Chondrocyte (in vitro differentiated cells): ENCODE data around the gene TGFBR1. TPM values are rescaled to one million over a fixed set of nuclear protein-coding genes. Genes with fewer than 3 reads are reported as not detected.
A peak's percentile ranks its signal among the peaks of the same experiment; 100 is the strongest.

Experiments used
- DNase-seq: peaks from one replicate; pipeline ENCODE4 v3.0.0; 2021; ENCODE audit warnings: mixed read lengths, low spot score
- H3K27ac Mint-ChIP-seq: one replicate; pipeline ENCODE4 v1.8.0; 2021; ENCODE audit warnings: mild to moderate bottlenecking, moderate library complexity, mixed read lengths; ENCODE audit not compliant: unreplicated experiment
- H3K27me3 Mint-ChIP-seq: 2 replicates; pipeline ENCODE4 v1.8.0; 2021; ENCODE audit warnings: low read depth, mixed read lengths
- H3K36me3 Mint-ChIP-seq: 2 replicates; pipeline ENCODE4 v1.8.0; 2021; ENCODE audit warnings: low read depth, mixed read lengths
- H3K4me1 Mint-ChIP-seq: 2 replicates; pipeline ENCODE4 v1.8.0; 2021; ENCODE audit warnings: low read depth, mild to moderate bottlenecking, mixed read lengths
- H3K4me3 Mint-ChIP-seq: one replicate; pipeline ENCODE4 v1.8.0; 2021; ENCODE audit warnings: mild to moderate bottlenecking, moderate library complexity, mixed read lengths; ENCODE audit not compliant: unreplicated experiment
- H3K9me3 Mint-ChIP-seq: 2 replicates; pipeline ENCODE4 v1.8.0; 2021; ENCODE audit warnings: low read depth, mixed read lengths
- CTCF ChIP-seq: fragments of 200-600 bp; sonication (generic); IDR thresholded peaks from 2 replicates; pipeline ENCODE4 v1.5.0; 2021; ENCODE audit warnings: antibody characterized with exemption, mild to moderate bottlenecking, moderate library complexity
- total RNA-seq: library from RNA; stranded (reverse); gene quantifications from 3 replicates; pipeline ENCODE4 v1.2.1, GENCODE V29; 2021

The TGFBR1 gene
- total RNA-seq, 1 donor from 2014 or later = 109 TPM

GRCh38 chr9:99169086-99169485 lies 64.2 kb downstream of the TGFBR1 start:
- TF ChIP-seq CTCF = no peak
- no peak for DNase-seq
- Mint-ChIP-seq H3K4me1 (peaks cover 2% of the 10 kb centered on the region), H3K27ac (no peak overlapping the region), H3K36me3 (no peaks in the 10 kb centered on the region), H3K9me3 (no peaks in the 10 kb centered on the region), H3K4me3 (no peak overlapping the region), H3K27me3 (peaks cover 22% of the 10 kb centered on the region)

GRCh38 chr9:99169982-99170761 lies 65.3 kb downstream of the TGFBR1 start:
- TF ChIP-seq CTCF = peak; percentile 32
- H3K4me3 Mint-ChIP-seq = no peak overlapping the region
- peaks cover 2% of the 10 kb centered on the region for H3K4me1 Mint-ChIP-seq
- H3K9me3 Mint-ChIP-seq = no peaks in the 10 kb centered on the region
- no peak for DNase-seq
- H3K27me3 Mint-ChIP-seq = peaks cover 22% of the 10 kb centered on the region
- H3K36me3 Mint-ChIP-seq = no peaks in the 10 kb centered on the region
- no peak overlapping the region for H3K27ac Mint-ChIP-seq

- no peak for DNase-seq
- peaks cover 22% of the 10 kb centered on the region for H3K27me3 Mint-ChIP-seq
- peaks cover 2% of the 10 kb centered on the region for H3K4me1 Mint-ChIP-seq
- no peaks in the 10 kb centered on the region for H3K36me3 Mint-ChIP-seq
- H3K27ac Mint-ChIP-seq = no peak overlapping the region
- H3K9me3 Mint-ChIP-seq = no peaks in the 10 kb centered on the region
- no peak for TF ChIP-seq CTCF
- no peak overlapping the region for H3K4me3 Mint-ChIP-seq
Measured at GRCh38 chr9:99171225-99172123, 66.6 kb downstream of the TGFBR1 start.

GRCh38 chr9:99172124-99173091 lies 67.5 kb downstream of the TGFBR1 start:
- H3K36me3 Mint-ChIP-seq = no peaks in the 10 kb centered on the region
- H3K4me1 Mint-ChIP-seq = peaks cover 2% of the 10 kb centered on the region
- TF ChIP-seq CTCF = no peak
- H3K27ac Mint-ChIP-seq = no peak overlapping the region
- no peak overlapping the region for H3K4me3 Mint-ChIP-seq
- H3K9me3 Mint-ChIP-seq = no peaks in the 10 kb centered on the region
- no peak for DNase-seq
- peaks cover 22% of the 10 kb centered on the region for H3K27me3 Mint-ChIP-seq
